Trophoblast cell (in vitro differentiated cells and primary cell): Measurements from ENCODE around the gene ZBTB32.
"Not testable (repeated sequence)": the region's sequence is repeated elsewhere in the genome, so short reads cannot be mapped to it uniquely, and the experiment has no call there.

Experiments used
- DNase-seq, 2 donors: peaks; one replicate each; pipeline ENCODE4 v3.0.0-alpha.2; 2016
- H2AFZ ChIP-seq: 2 replicates; pipeline ENCODE4 v1.6.1; 2013; ENCODE audit warnings: low read length, moderate library complexity, mild to moderate bottlenecking; ENCODE audit not compliant: insufficient read depth, poor library complexity
- H2AK5ac ChIP-seq: 2 replicates; pipeline ENCODE4 v1.6.1; 2013; ENCODE audit warnings: mild to moderate bottlenecking, low read length
- H2BK120ac ChIP-seq: 2 replicates; pipeline ENCODE4 v1.6.1; 2013; ENCODE audit warnings: low read length, mild to moderate bottlenecking, moderate library complexity; ENCODE audit not compliant: insufficient read depth, poor library complexity
- H2BK12ac ChIP-seq: 2 replicates; pipeline ENCODE4 v1.6.1; 2013; ENCODE audit warnings: mild to moderate bottlenecking, low read length, moderate library complexity
- H2BK5ac ChIP-seq: 2 replicates; pipeline ENCODE4 v1.6.1; 2013; ENCODE audit warnings: low read length, low read depth, moderate library complexity, mild to moderate bottlenecking; ENCODE audit not compliant: poor library complexity
- H3K14ac ChIP-seq: 2 replicates; pipeline ENCODE4 v1.6.1; 2013; ENCODE audit warnings: mild to moderate bottlenecking, low read length
- H3K18ac ChIP-seq: 2 replicates; pipeline ENCODE4 v1.6.1; 2013; ENCODE audit warnings: mild to moderate bottlenecking, low read length
- H3K23ac ChIP-seq: 2 replicates; pipeline ENCODE4 v1.6.1; 2013; ENCODE audit warnings: low read length
- H3K27ac ChIP-seq: 2 replicates; pipeline ENCODE4 v1.5.1; 2013; ENCODE audit warnings: low read depth, mild to moderate bottlenecking, inconsistent platforms, low read length, moderate library complexity
- H3K27me3 ChIP-seq: 2 replicates; pipeline ENCODE4 v1.6.1; 2013; ENCODE audit warnings: inconsistent platforms, mild to moderate bottlenecking, low read length, moderate library complexity; ENCODE audit not compliant: insufficient read depth
- H3K36me3 ChIP-seq, 2 experiments: 1 replicate in 1 of 2; 2 replicates in 1 of 2; pipeline ENCODE4 v1.6.1; 2013; ENCODE audit warnings: low read length in 2 of 2, mild to moderate bottlenecking in 2 of 2, moderate library complexity in 1 of 2; ENCODE audit not compliant: insufficient read depth in 2 of 2, control insufficient read depth in 1 of 2
- H3K4ac ChIP-seq: 2 replicates; pipeline ENCODE4 v1.6.1; 2013; ENCODE audit warnings: low read depth, mild to moderate bottlenecking, low read length, moderate library complexity
- H3K4me1 ChIP-seq, 2 experiments: 1 replicate in 1 of 2; 2 replicates in 1 of 2; pipeline ENCODE4 v1.6.1; 2013; ENCODE audit warnings: low read length in 2 of 2, mild to moderate bottlenecking in 2 of 2, moderate library complexity in 1 of 2; ENCODE audit not compliant: insufficient read depth in 2 of 2, control insufficient read depth in 1 of 2
- H3K4me2 ChIP-seq: 2 replicates; pipeline ENCODE4 v1.6.1; 2013; ENCODE audit warnings: inconsistent platforms, mild to moderate bottlenecking, low read length, moderate library complexity
- H3K4me3 ChIP-seq: 2 replicates; pipeline ENCODE4 v1.5.1; 2013; ENCODE audit warnings: mild to moderate bottlenecking, low read depth, low read length, inconsistent platforms
- H3K79me1 ChIP-seq: one replicate; pipeline ENCODE4 v1.6.1; 2013; ENCODE audit warnings: low read length
- H3K79me2 ChIP-seq: 2 replicates; pipeline ENCODE4 v1.6.1; 2013; ENCODE audit warnings: low read length, mild to moderate bottlenecking; ENCODE audit not compliant: control insufficient read depth, insufficient read depth, poor library complexity
- H3K9ac ChIP-seq: 2 replicates; pipeline ENCODE4 v1.6.1; 2013; ENCODE audit warnings: mild to moderate bottlenecking, low read length
- H3K9me3 ChIP-seq: 2 replicates; pipeline ENCODE4 v1.6.1; 2013; ENCODE audit warnings: low read depth, mild to moderate bottlenecking, control low read depth, inconsistent platforms, low read length; ENCODE audit not compliant: insufficient read depth
- H4K12ac ChIP-seq: 2 replicates; pipeline ENCODE4 v1.6.1; 2013; ENCODE audit warnings: low read depth, mild to moderate bottlenecking, low read length, moderate library complexity
- H4K8ac ChIP-seq: 2 replicates; pipeline ENCODE4 v1.6.1; 2013; ENCODE audit warnings: low read depth, mild to moderate bottlenecking, low read length, moderate library complexity
- H4K91ac ChIP-seq: one replicate; pipeline ENCODE4 v1.6.1; 2013; ENCODE audit warnings: low read depth, mild to moderate bottlenecking, low read length, moderate library complexity
- WGBS: extraction: QIAGEN DNeasy Blood & Tissue Kit; methylation state at CpG from one replicate; pipeline ENCODE4 v1.1.7; 2013; ENCODE audit warnings: missing lambda C conversion rate; ENCODE audit not compliant: insufficient read length, insufficient coverage; ENCODE audit errors: extremely low coverage; 5-methylcytosine and 5-hydroxymethylcytosine counted together

Gene ZBTB32

GRCh38 chr19:35689836-35690235, 14.5 kb upstream of the ZBTB32 start:
- no peak overlapping the region for H3K4ac ChIP-seq
- no peak overlapping the region for H4K8ac ChIP-seq
- no peak overlapping the region for H3K18ac ChIP-seq
- H3K79me1 ChIP-seq: no peaks in the 10 kb centered on the region
- H3K27me3 ChIP-seq: no peaks in the 10 kb centered on the region
- no peak overlapping the region for H3K4me3 ChIP-seq
- peaks cover 4 to 5% of the 10 kb centered on the region in 2 experiments for H3K4me1 ChIP-seq
- DNase-seq: peak; percentile 45 to 90
- H2AK5ac ChIP-seq: no peak overlapping the region
- no peaks in the 10 kb centered on the region for H3K36me3 ChIP-seq
- no peaks in the 10 kb centered on the region for H3K79me2 ChIP-seq
- H4K12ac ChIP-seq: no peak overlapping the region
- H3K23ac ChIP-seq: no peak overlapping the region
- no peak overlapping the region for H2BK120ac ChIP-seq
- no peaks in the 10 kb centered on the region for H3K9me3 ChIP-seq
- no peak overlapping the region for H3K4me2 ChIP-seq
- H3K27ac ChIP-seq: no peak overlapping the region
- H3K14ac ChIP-seq: no peak overlapping the region
- H2BK5ac ChIP-seq: no peak overlapping the region
- no CpG with 5 or more reads among the region's 4 CpGs for WGBS
- H2BK12ac ChIP-seq: no peak overlapping the region
- H3K9ac ChIP-seq: no peak overlapping the region
- H2AFZ ChIP-seq: no peak overlapping the region
- no peak overlapping the region for H4K91ac ChIP-seq

- not testable (repeated sequence) for H3K4me2 ChIP-seq, H3K79me1 ChIP-seq, H2AFZ ChIP-seq, H3K9ac ChIP-seq, H3K27me3 ChIP-seq, H2BK12ac ChIP-seq, H3K14ac ChIP-seq, H4K8ac ChIP-seq, H3K79me2 ChIP-seq, H3K36me3 ChIP-seq, H3K4ac ChIP-seq, H4K12ac ChIP-seq, H3K9me3 ChIP-seq, H3K23ac ChIP-seq, DNase-seq, H2AK5ac ChIP-seq, H3K4me1 ChIP-seq, H3K27ac ChIP-seq, H2BK120ac ChIP-seq, H3K4me3 ChIP-seq, H4K91ac ChIP-seq, H2BK5ac ChIP-seq, H3K18ac ChIP-seq
- WGBS: no CpG with 5 or more reads among the region's 37 CpGs
These were observed 13.3 kb upstream of the ZBTB32 start for GRCh38 chr19:35691106-35691505.

- Histone ChIP-seq H3K9ac (no peak overlapping the region), H4K8ac (no peak overlapping the region), H4K12ac (no peak overlapping the region), H4K91ac (no peak overlapping the region), H3K79me1 (no peaks in the 10 kb centered on the region), H2AK5ac (no peak overlapping the region), H3K79me2 (no peaks in the 10 kb centered on the region), H3K4me2 (no peak overlapping the region), H3K18ac (no peak overlapping the region), H3K4me1 (peaks cover 4 to 5% of the 10 kb centered on the region in 2 experiments), H3K36me3 (no peaks in the 10 kb centered on the region), H2BK12ac (no peak overlapping the region), H2BK5ac (no peak overlapping the region), H3K9me3 (no peaks in the 10 kb centered on the region), H3K14ac (no peak overlapping the region), H3K27ac (no peak overlapping the region), H3K27me3 (no peaks in the 10 kb centered on the region), H3K23ac (no peak overlapping the region), H3K4ac (no peak overlapping the region), H3K4me3 (no peak overlapping the region), H2AFZ (no peak overlapping the region), H2BK120ac (no peak overlapping the region)
- no CpG with 5 or more reads among the region's 11 CpGs for WGBS
- DNase-seq: no peak
These were observed 12.3 kb upstream of the ZBTB32 start for GRCh38 chr19:35692010-35692409.

- Histone ChIP-seq H3K79me2 (no peaks in the 10 kb centered on the region), H3K23ac (no peak overlapping the region), H2BK120ac (no peak overlapping the region), H2BK5ac (no peak overlapping the region), H2AK5ac (no peak overlapping the region), H3K4me2 (no peak overlapping the region), H3K4me1 (peaks cover 4 to 5% of the 10 kb centered on the region in 2 experiments), H3K9me3 (no peaks in the 10 kb centered on the region), H3K27me3 (no peaks in the 10 kb centered on the region), H3K4me3 (no peak overlapping the region), H3K27ac (no peak overlapping the region), H3K14ac (no peak overlapping the region), H3K18ac (no peak overlapping the region), H3K79me1 (no peaks in the 10 kb centered on the region), H3K36me3 (no peaks in the 10 kb centered on the region), H4K12ac (no peak overlapping the region), H2AFZ (no peak overlapping the region), H3K9ac (no peak overlapping the region), H2BK12ac (no peak overlapping the region), H4K91ac (no peak overlapping the region), H4K8ac (no peak overlapping the region), H3K4ac (no peak overlapping the region)
- no CpG with 5 or more reads among the region's 8 CpGs for WGBS
- DNase-seq: no peak
These were observed 10.9 kb upstream of the ZBTB32 start for GRCh38 chr19:35693422-35693821.
